GM23338 (cell line): ENCODE results near the gene DUSP19. TPM values are rescaled to one million over a fixed set of nuclear protein-coding genes. Genes with fewer than 3 reads are reported as not detected.

Experiments used
- ATAC-seq: fragments of 200-7000 bp; cut with Tn5 transposase; 3 replicates; pipeline ENCODE4 v1.9.1; 2020
- DNase-seq: peaks from one replicate; pipeline ENCODE4 v3.0.0-alpha.2; 2015; ENCODE audit warnings: low spot score
- H2AFZ ChIP-seq: fragments of 200-600 bp; sonication (generic); 2 replicates; pipeline ENCODE4 v1.8.0; 2016; ENCODE audit warnings: antibody characterized with exemption, mild to moderate bottlenecking, moderate library complexity
- H3F3A ChIP-seq: fragments of 200-600 bp; sonication (generic); replicated peaks from 2 replicates; pipeline ENCODE4 v1.8.0; 2017; ENCODE audit warnings: antibody characterized with exemption, mixed run types, low read depth
- H3K27ac ChIP-seq: fragments of 200-600 bp; sonication (generic); 2 replicates; pipeline ENCODE4 v1.6.1; 2016; ENCODE audit warnings: low read depth
- H3K27me3 ChIP-seq: fragments of 200-600 bp; sonication (generic); 2 replicates; pipeline ENCODE4 v1.8.0; 2016; ENCODE audit warnings: mild to moderate bottlenecking, mixed run types, moderate library complexity; ENCODE audit not compliant: insufficient read depth
- H3K36me3 ChIP-seq: fragments of 200-600 bp; sonication (generic); 2 replicates; pipeline ENCODE4 v1.8.0; 2016; ENCODE audit warnings: mild to moderate bottlenecking; ENCODE audit not compliant: insufficient read depth
- H3K4me1 ChIP-seq: fragments of 200-600 bp; sonication (generic); 2 replicates; pipeline ENCODE4 v1.8.0; 2016; ENCODE audit warnings: mild to moderate bottlenecking, moderate library complexity; ENCODE audit not compliant: insufficient read depth
- H3K4me2 ChIP-seq: fragments of 200-600 bp; sonication (generic); 2 replicates; pipeline ENCODE4 v1.7.1; 2017; ENCODE audit warnings: mixed run types
- H3K4me3 ChIP-seq: fragments of 200-600 bp; sonication (generic); 2 replicates; pipeline ENCODE4 v1.6.1; 2016; ENCODE audit warnings: mixed run types
- H3K79me2 ChIP-seq: fragments of 200-600 bp; sonication (generic); replicated peaks from 2 replicates; pipeline ENCODE4 v1.8.0; 2017; ENCODE audit warnings: mild to moderate bottlenecking; ENCODE audit not compliant: insufficient read depth
- H3K9me2 ChIP-seq: fragments of 200-600 bp; sonication (generic); 2 replicates; pipeline ENCODE4 v1.8.0; 2017; ENCODE audit not compliant: insufficient read depth
- H4K20me1 ChIP-seq: fragments of 200-600 bp; sonication (generic); replicated peaks from 2 replicates; pipeline ENCODE4 v1.8.0; 2017; ENCODE audit warnings: mild to moderate bottlenecking; ENCODE audit not compliant: insufficient read depth
- H3K27ac Mint-ChIP-seq: 2 replicates; pipeline ENCODE4 v1.8.0; 2020; ENCODE audit warnings: inconsistent platforms, mild to moderate bottlenecking, moderate library complexity, mixed read lengths
- H3K27me3 Mint-ChIP-seq: 3 replicates; pipeline ENCODE4 v1.8.0; 2022; ENCODE audit warnings: low read depth, mild to moderate bottlenecking, moderate library complexity, mixed read lengths, inconsistent platforms; ENCODE audit not compliant: insufficient read depth, poor library complexity
- H3K36me3 Mint-ChIP-seq: 3 replicates; pipeline ENCODE4 v1.8.0; 2021; ENCODE audit warnings: low read depth, mild to moderate bottlenecking, inconsistent platforms, moderate library complexity, mixed read lengths
- H3K4me1 Mint-ChIP-seq: 3 replicates; pipeline ENCODE4 v1.8.0; 2020; ENCODE audit warnings: mild to moderate bottlenecking, inconsistent platforms, mixed read lengths
- H3K4me3 Mint-ChIP-seq: 3 replicates; pipeline ENCODE4 v1.8.0; 2021; ENCODE audit warnings: moderate library complexity, mild to moderate bottlenecking, inconsistent platforms, mixed read lengths
- H3K9me3 Mint-ChIP-seq: 3 replicates; pipeline ENCODE4 v1.8.0; 2020; ENCODE audit warnings: moderate library complexity, mild to moderate bottlenecking, inconsistent platforms, mixed read lengths
- CREB1 ChIP-seq: fragments of 250-450 bp; sonication (Bioruptor Pico); IDR thresholded peaks from 2 replicates; pipeline ENCODE4 v1.5.0; 2020; ENCODE audit warnings: low read depth, mild to moderate bottlenecking, moderate library complexity
- EZH2 ChIP-seq: fragments of 200-600 bp; sonication (generic); IDR thresholded peaks from one replicate; pipeline ENCODE4 v1.8.0; 2017; ENCODE audit warnings: antibody characterized with exemption, mild to moderate bottlenecking, low read depth; ENCODE audit not compliant: unreplicated experiment
- EZH2phosphoT487 ChIP-seq: fragments of 200-600 bp; sonication (generic); IDR thresholded peaks from one replicate; pipeline ENCODE4 v1.8.1; 2018; ENCODE audit warnings: antibody characterized with exemption; ENCODE audit not compliant: unreplicated experiment
- JUNB ChIP-seq: IDR thresholded peaks from one replicate; pipeline ENCODE4 v1.6.1; 2016; ENCODE audit warnings: antibody characterized with exemption; ENCODE audit not compliant: unreplicated experiment
- NANOG ChIP-seq: IDR thresholded peaks from 2 replicates; pipeline ENCODE4 v1.6.1; 2016; ENCODE audit warnings: antibody characterized with exemption, borderline replicate concordance
- POLR2AphosphoS5 ChIP-seq: IDR thresholded peaks from 2 replicates; pipeline ENCODE4 v1.6.1; 2016; ENCODE audit warnings: antibody characterized with exemption, low read depth
- STAT1 ChIP-seq: IDR thresholded peaks from one replicate; pipeline ENCODE4 v1.6.1; 2016; ENCODE audit warnings: antibody characterized with exemption; ENCODE audit not compliant: unreplicated experiment
- ZNF114 ChIP-seq: fragments of 250-450 bp; sonication (Bioruptor Pico); IDR thresholded peaks from 2 replicates; pipeline ENCODE4 v1.5.0; 2020; ENCODE audit warnings: mild to moderate bottlenecking, moderate library complexity
- ZNF331 ChIP-seq: fragments of 250-450 bp; sonication (Bioruptor Pico); IDR thresholded peaks from 2 replicates; pipeline ENCODE4 v1.5.0; 2020; ENCODE audit warnings: low read depth, mild to moderate bottlenecking, moderate library complexity
- long read RNA-seq: library from polyadenylated mRNA; unstranded; transcript quantifications from one replicate; pipeline ENCODE4 v2.0.0, GENCODE V29; 2020; ENCODE audit not compliant: unreplicated experiment
- polyA plus RNA-seq: library from polyadenylated mRNA; unstranded; fragments of >200 nt; fragmentation: Nextera tagmentation; extraction: Ambion mirVana; gene quantifications from 2 replicates; pipeline ENCODE4 v1.2.1, GENCODE V29; 2016
- total RNA-seq: library from RNA; depleted of rRNA; stranded (reverse); fragments of >200 nt; shearing (Covaris generic); gene quantifications from 2 replicates; pipeline ENCODE4 v1.2.3, GENCODE V29; 2014; rRNA removed
- TF ChIP-seq, protein P1 (sequence below), 2 experiments: fragments of 200-600 bp in 1 of 2; sonication (generic) in 1 of 2; conservative IDR thresholded peaks; 2 replicates each; pipeline versions ENCODE4 v1.5.1 to v1.6.1; 2016 to 2017; ENCODE audit warnings: antibody characterized with exemption in 2 of 2, low read depth in 2 of 2, mild to moderate bottlenecking in 2 of 2, moderate library complexity in 1 of 2
- TF ChIP-seq, protein P2 (sequence below): fragments of 250-450 bp; sonication (Bioruptor Pico); IDR thresholded peaks from 2 replicates; pipeline ENCODE4 v1.5.0; 2020; ENCODE audit warnings: mild to moderate bottlenecking, moderate library complexity
- TF ChIP-seq, protein P3 (sequence below): IDR thresholded peaks from 2 replicates; pipeline ENCODE4 v1.6.1; 2016; ENCODE audit warnings: antibody characterized with exemption
- TF ChIP-seq, protein P4 (sequence below): IDR thresholded peaks from one replicate; pipeline ENCODE4 v1.6.1; 2018; ENCODE audit warnings: antibody characterized with exemption; ENCODE audit not compliant: unreplicated experiment

The DUSP19 gene, protein sequence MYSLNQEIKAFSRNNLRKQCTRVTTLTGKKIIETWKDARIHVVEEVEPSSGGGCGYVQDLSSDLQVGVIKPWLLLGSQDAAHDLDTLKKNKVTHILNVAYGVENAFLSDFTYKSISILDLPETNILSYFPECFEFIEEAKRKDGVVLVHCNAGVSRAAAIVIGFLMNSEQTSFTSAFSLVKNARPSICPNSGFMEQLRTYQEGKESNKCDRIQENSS
- total RNA-seq (0.97 and 2.8 TPM in 2 replicates), polyA plus RNA-seq (1.9 TPM in 2 replicates)
- long read RNA-seq, partial matches to known transcripts = 1 of 1 reads
- long read RNA-seq, other reads (novel, unspliced or antisense) = 0 of 1 reads

DNA sequence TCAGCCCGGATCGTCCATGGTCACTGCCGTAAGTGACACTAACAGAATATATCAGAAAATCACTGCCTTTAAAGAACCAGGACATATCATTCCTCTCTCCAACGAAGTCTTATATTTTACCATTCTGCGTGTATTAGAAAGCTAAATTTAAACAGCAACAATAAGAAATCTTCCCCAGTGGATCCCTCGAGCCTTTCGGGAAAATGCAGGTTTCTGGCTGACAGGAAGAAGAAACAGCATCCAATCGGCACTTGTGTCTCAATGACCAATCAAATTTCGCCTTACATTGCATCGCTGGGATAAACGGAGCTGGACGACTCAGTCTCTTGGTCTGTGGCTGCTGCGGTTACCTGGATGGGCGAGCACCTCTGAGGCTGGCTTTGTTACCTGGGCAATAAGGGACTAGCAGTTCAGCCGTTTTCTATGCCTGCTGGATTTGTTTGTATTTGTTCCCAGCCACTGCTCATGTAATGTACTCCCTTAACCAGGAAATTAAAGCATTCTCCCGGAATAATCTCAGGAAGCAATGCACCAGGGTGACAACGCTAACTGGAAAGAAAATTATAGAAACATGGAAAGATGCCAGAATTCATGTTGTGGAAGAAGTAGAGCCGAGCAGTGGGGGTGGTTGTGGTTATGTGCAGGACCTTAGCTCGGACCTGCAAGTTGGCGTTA, at the start of gene DUSP19:
Gene DUSP19 (plus strand): TSS at position 284 of the 675 bp plus-strand sequence. CDS start 187 bp downstream, at position 471.
- H3K4me1 Mint-ChIP-seq = peaks cover 19% of the 10 kb centered on the region
- no peaks in the 10 kb centered on the region for H4K20me1 ChIP-seq
- H3K79me2 ChIP-seq = no peaks in the 10 kb centered on the region
- H3K27ac ChIP-seq = peak within 1 kb of the TSS; percentile 55
- H3K27me3 ChIP-seq = no peaks in the 10 kb centered on the region
- H3K9me2 ChIP-seq = no peaks in the 10 kb centered on the region
- H3K9me3 Mint-ChIP-seq = no peaks in the 10 kb centered on the region
- H2AFZ ChIP-seq = peak within 1 kb of the TSS; percentile 25; the same call in 1 of the 2 replicates
- ATAC-seq = peak; percentile 98
- peak within 1 kb of the TSS; percentile 69 for H3K4me2 ChIP-seq
- peak within 1 kb of the TSS; percentile 91 for H3K27ac Mint-ChIP-seq
- H3K4me3 ChIP-seq = peak within 1 kb of the TSS; percentile 49
- no peaks in the 10 kb centered on the region for H3F3A ChIP-seq
- no peak for TF ChIP-seq ZNF114 (CRISPR knock-in tag)
- TF ChIP-seq NANOG = 0 out of 2 replicates have a peak, but pooled peaks have one; percentile 25
- no peak for TF ChIP-seq EZH2
- no peak for TF ChIP-seq ZNF331 (CRISPR knock-in tag)
- TF ChIP-seq, protein P1, sequence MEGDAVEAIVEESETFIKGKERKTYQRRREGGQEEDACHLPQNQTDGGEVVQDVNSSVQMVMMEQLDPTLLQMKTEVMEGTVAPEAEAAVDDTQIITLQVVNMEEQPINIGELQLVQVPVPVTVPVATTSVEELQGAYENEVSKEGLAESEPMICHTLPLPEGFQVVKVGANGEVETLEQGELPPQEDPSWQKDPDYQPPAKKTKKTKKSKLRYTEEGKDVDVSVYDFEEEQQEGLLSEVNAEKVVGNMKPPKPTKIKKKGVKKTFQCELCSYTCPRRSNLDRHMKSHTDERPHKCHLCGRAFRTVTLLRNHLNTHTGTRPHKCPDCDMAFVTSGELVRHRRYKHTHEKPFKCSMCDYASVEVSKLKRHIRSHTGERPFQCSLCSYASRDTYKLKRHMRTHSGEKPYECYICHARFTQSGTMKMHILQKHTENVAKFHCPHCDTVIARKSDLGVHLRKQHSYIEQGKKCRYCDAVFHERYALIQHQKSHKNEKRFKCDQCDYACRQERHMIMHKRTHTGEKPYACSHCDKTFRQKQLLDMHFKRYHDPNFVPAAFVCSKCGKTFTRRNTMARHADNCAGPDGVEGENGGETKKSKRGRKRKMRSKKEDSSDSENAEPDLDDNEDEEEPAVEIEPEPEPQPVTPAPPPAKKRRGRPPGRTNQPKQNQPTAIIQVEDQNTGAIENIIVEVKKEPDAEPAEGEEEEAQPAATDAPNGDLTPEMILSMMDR (conservative IDR thresholded peaks at IDR 0.05; ENCODE audit: low read depth in 2 of 2) = no peak
- no peak for TF ChIP-seq EZH2phosphoT487
- TF ChIP-seq, protein P2, sequence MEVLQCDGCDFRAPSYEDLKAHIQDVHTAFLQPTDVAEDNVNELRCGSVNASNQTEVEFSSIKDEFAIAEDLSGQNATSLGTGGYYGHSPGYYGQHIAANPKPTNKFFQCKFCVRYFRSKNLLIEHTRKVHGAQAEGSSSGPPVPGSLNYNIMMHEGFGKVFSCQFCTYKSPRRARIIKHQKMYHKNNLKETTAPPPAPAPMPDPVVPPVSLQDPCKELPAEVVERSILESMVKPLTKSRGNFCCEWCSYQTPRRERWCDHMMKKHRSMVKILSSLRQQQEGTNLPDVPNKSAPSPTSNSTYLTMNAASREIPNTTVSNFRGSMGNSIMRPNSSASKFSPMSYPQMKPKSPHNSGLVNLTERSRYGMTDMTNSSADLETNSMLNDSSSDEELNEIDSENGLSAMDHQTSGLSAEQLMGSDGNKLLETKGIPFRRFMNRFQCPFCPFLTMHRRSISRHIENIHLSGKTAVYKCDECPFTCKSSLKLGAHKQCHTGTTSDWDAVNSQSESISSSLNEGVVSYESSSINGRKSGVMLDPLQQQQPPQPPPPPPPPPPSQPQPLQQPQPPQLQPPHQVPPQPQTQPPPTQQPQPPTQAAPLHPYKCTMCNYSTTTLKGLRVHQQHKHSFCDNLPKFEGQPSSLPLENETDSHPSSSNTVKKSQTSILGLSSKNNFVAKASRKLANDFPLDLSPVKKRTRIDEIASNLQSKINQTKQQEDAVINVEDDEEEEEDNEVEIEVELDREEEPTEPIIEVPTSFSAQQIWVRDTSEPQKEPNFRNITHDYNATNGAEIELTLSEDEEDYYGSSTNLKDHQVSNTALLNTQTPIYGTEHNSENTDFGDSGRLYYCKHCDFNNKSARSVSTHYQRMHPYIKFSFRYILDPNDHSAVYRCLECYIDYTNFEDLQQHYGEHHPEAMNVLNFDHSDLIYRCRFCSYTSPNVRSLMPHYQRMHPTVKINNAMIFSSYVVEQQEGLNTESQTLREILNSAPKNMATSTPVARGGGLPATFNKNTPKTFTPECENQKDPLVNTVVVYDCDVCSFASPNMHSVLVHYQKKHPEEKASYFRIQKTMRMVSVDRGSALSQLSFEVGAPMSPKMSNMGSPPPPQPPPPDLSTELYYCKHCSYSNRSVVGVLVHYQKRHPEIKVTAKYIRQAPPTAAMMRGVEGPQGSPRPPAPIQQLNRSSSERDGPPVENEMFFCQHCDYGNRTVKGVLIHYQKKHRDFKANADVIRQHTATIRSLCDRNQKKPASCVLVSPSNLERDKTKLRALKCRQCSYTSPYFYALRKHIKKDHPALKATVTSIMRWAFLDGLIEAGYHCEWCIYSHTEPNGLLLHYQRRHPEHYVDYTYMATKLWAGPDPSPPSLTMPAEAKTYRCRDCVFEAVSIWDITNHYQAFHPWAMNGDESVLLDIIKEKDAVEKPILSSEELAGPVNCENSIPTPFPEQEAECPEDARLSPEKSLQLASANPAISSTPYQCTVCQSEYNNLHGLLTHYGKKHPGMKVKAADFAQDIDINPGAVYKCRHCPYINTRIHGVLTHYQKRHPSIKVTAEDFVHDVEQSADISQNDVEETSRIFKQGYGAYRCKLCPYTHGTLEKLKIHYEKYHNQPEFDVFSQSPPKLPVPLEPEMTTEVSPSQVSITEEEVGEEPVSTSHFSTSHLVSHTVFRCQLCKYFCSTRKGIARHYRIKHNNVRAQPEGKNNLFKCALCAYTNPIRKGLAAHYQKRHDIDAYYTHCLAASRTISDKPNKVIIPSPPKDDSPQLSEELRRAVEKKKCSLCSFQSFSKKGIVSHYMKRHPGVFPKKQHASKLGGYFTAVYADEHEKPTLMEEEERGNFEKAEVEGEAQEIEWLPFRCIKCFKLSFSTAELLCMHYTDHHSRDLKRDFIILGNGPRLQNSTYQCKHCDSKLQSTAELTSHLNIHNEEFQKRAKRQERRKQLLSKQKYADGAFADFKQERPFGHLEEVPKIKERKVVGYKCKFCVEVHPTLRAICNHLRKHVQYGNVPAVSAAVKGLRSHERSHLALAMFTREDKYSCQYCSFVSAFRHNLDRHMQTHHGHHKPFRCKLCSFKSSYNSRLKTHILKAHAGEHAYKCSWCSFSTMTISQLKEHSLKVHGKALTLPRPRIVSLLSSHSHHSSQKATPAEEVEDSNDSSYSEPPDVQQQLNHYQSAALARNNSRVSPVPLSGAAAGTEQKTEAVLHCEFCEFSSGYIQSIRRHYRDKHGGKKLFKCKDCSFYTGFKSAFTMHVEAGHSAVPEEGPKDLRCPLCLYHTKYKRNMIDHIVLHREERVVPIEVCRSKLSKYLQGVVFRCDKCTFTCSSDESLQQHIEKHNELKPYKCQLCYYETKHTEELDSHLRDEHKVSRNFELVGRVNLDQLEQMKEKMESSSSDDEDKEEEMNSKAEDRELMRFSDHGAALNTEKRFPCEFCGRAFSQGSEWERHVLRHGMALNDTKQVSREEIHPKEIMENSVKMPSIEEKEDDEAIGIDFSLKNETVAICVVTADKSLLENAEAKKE (CRISPR knock-in tag) = no peak
- TF ChIP-seq STAT1 = no peak
- TF ChIP-seq POLR2AphosphoS5 = peak; percentile 88
- TF ChIP-seq JUNB = no peak
- TF ChIP-seq, protein P3, sequence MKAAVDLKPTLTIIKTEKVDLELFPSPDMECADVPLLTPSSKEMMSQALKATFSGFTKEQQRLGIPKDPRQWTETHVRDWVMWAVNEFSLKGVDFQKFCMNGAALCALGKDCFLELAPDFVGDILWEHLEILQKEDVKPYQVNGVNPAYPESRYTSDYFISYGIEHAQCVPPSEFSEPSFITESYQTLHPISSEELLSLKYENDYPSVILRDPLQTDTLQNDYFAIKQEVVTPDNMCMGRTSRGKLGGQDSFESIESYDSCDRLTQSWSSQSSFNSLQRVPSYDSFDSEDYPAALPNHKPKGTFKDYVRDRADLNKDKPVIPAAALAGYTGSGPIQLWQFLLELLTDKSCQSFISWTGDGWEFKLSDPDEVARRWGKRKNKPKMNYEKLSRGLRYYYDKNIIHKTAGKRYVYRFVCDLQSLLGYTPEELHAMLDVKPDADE = 0 out of 2 replicates have a peak, but pooled peaks have one; percentile 43
- no peak for TF ChIP-seq CREB1 (CRISPR knock-in tag)
- TF ChIP-seq, protein P4, sequence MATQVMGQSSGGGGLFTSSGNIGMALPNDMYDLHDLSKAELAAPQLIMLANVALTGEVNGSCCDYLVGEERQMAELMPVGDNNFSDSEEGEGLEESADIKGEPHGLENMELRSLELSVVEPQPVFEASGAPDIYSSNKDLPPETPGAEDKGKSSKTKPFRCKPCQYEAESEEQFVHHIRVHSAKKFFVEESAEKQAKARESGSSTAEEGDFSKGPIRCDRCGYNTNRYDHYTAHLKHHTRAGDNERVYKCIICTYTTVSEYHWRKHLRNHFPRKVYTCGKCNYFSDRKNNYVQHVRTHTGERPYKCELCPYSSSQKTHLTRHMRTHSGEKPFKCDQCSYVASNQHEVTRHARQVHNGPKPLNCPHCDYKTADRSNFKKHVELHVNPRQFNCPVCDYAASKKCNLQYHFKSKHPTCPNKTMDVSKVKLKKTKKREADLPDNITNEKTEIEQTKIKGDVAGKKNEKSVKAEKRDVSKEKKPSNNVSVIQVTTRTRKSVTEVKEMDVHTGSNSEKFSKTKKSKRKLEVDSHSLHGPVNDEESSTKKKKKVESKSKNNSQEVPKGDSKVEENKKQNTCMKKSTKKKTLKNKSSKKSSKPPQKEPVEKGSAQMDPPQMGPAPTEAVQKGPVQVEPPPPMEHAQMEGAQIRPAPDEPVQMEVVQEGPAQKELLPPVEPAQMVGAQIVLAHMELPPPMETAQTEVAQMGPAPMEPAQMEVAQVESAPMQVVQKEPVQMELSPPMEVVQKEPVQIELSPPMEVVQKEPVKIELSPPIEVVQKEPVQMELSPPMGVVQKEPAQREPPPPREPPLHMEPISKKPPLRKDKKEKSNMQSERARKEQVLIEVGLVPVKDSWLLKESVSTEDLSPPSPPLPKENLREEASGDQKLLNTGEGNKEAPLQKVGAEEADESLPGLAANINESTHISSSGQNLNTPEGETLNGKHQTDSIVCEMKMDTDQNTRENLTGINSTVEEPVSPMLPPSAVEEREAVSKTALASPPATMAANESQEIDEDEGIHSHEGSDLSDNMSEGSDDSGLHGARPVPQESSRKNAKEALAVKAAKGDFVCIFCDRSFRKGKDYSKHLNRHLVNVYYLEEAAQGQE = no peak
- peak; percentile 97 for DNase-seq
- no peaks in the 10 kb centered on the region for H3K36me3 Mint-ChIP-seq
- peaks cover 15% of the 10 kb centered on the region for H3K4me1 ChIP-seq
- H3K27me3 Mint-ChIP-seq = peaks cover 2% of the 10 kb centered on the region
- peak within 1 kb of the TSS; percentile 87 for H3K4me3 Mint-ChIP-seq
- H3K36me3 ChIP-seq = no peaks in the 10 kb centered on the region
